K562 (cell line): ENCODE results near the gene MMP21. TPM values are rescaled to one million over a fixed set of nuclear protein-coding genes. Genes with fewer than 3 reads are reported as not detected.

Source experiments
- ATAC-seq: fragments of 200-7000 bp; cut with Tn5 transposase; 3 replicates; pipeline ENCODE4 v1.9.1; 2020; ENCODE audit warnings: moderate library complexity
- BruUV-seq: library from RNA; stranded (reverse); fragments of 400-500 nt; replicated peaks from 2 replicates; lab custom pipeline; 2021; lab: Mats Ljungman, UMichigan
- CTCF ChIA-PET: fragments of 300-600 bp; formaldehyde crosslinking; extraction: SDS; loops from one replicate; lab custom pipeline; 2021; ENCODE audit warnings: low intra/inter-chr PET ratio; lab: Yijun Ruan, JAX
- POLR2A ChIA-PET: fragments of 300-600, 350-650 bp; sonication (Branson Sonifier 250); formaldehyde crosslinking; extraction: SDS; loops from one replicate; lab custom pipeline; 2021; ENCODE audit warnings: antibody characterized with exemption, inconsistent platforms; lab: Yijun Ruan, JAX
- DNase-seq, 4 experiments: peaks; one replicate each; pipeline versions ENCODE4 v3.0.0 to v3.0.0-alpha.2; 2011 to 2018; ENCODE audit warnings: low spot score in 3 of 4, mixed read lengths in 3 of 4; ENCODE audit errors: extremely low read depth in 1 of 4
- FAIRE-seq: peaks from 2 replicates; lab custom pipeline; 2011; peaks lifted over from hg19 to GRCh38; lab: Jason Lieb, UNC
- H2AFZ ChIP-seq: 2 replicates; pipeline ENCODE4 v1.6.0; 2011; ENCODE audit warnings: low read depth, low read length, control low read depth, inconsistent platforms
- H3K27ac ChIP-seq: fragments of 200-600 bp; 3 replicates; pipeline ENCODE4 v1.8.0; 2011; ENCODE audit warnings: low read depth, mild to moderate bottlenecking, control low read depth, inconsistent platforms, low read length, moderate library complexity, mixed read lengths; ENCODE audit errors: extremely low read depth
- H3K27me3 ChIP-seq, 2 experiments: fragments of 300-600 bp in 1 of 2; 2 replicates in 1 of 2; 3 replicates in 1 of 2; pipeline versions ENCODE4 v1.6.0 to v1.8.0; 2011; ENCODE audit warnings: inconsistent platforms in 2 of 2, low read length in 2 of 2, mild to moderate bottlenecking in 1 of 2, mixed read lengths in 1 of 2, moderate library complexity in 1 of 2; ENCODE audit not compliant: control insufficient read depth in 2 of 2, insufficient read depth in 2 of 2
- H3K36me3 ChIP-seq: fragments of 300-600 bp; 3 replicates; pipeline ENCODE4 v1.8.0; 2011; ENCODE audit warnings: mild to moderate bottlenecking, low read length, inconsistent platforms; ENCODE audit not compliant: control insufficient read depth, insufficient read depth
- H3K4me1 ChIP-seq, 2 experiments: fragments of 200-600 bp in 1 of 2; replicated peaks in 1 of 2; 2 replicates in 1 of 2; 3 replicates in 1 of 2; pipeline versions ENCODE4 v1.5.1 to v1.8.0; 2011; ENCODE audit warnings: inconsistent platforms in 2 of 2, low read length in 2 of 2, mild to moderate bottlenecking in 1 of 2, mixed read lengths in 1 of 2, moderate library complexity in 1 of 2; ENCODE audit not compliant: control insufficient read depth in 2 of 2, insufficient read depth in 2 of 2
- H3K4me2 ChIP-seq: 2 replicates; pipeline ENCODE4 v1.6.1; 2011; ENCODE audit warnings: low read length, control low read depth, inconsistent platforms, mixed read lengths; ENCODE audit not compliant: insufficient read depth
- H3K4me3 ChIP-seq: fragments of 200-600 bp; sonication (generic), shearing (Covaris generic); 2 replicates; pipeline ENCODE4 v1.5.1; 2016; ENCODE audit warnings: control low read depth, inconsistent platforms
- H3K79me2 ChIP-seq: fragments of 200-600 bp; 3 replicates; pipeline ENCODE4 v1.8.0; 2011; ENCODE audit warnings: low read length, inconsistent platforms; ENCODE audit not compliant: control insufficient read depth, insufficient read depth
- H3K9ac ChIP-seq, 2 experiments: 2 replicates each; pipeline versions ENCODE4 v1.6.0 to v1.6.1; 2011; ENCODE audit warnings: low read depth in 2 of 2, low read length in 2 of 2, control low read depth in 1 of 2, inconsistent platforms in 1 of 2, mild to moderate bottlenecking in 1 of 2, mixed read lengths in 1 of 2; ENCODE audit not compliant: insufficient read depth in 1 of 2
- H3K9me1 ChIP-seq: one replicate; pipeline ENCODE4 v1.6.0; 2011; ENCODE audit warnings: inconsistent platforms, mild to moderate bottlenecking, low read length, moderate library complexity; ENCODE audit not compliant: control insufficient read depth, insufficient read depth
- H3K9me3 ChIP-seq: replicated peaks from 2 replicates; pipeline ENCODE4 v1.5.1; 2011; ENCODE audit warnings: low read depth, low read length, inconsistent platforms; ENCODE audit not compliant: control insufficient read depth, insufficient read depth
- H4K20me1 ChIP-seq: replicated peaks from 2 replicates; pipeline ENCODE4 v1.6.1; 2011; ENCODE audit warnings: low read length, inconsistent platforms, mixed read lengths; ENCODE audit not compliant: control insufficient read depth, insufficient read depth
- BHLHE40 ChIP-seq: IDR thresholded peaks from 2 replicates; pipeline ENCODE4 v1.6.1; 2011; ENCODE audit warnings: low read length, improper control_type of control experiment
- CBX2 ChIP-seq: fragments of 200-600 bp; sonication (generic); IDR thresholded peaks from one replicate; pipeline ENCODE4 v1.6.1; 2012; ENCODE audit warnings: mild to moderate bottlenecking, low read length, inconsistent platforms; ENCODE audit not compliant: insufficient read depth, poor library complexity, severe bottlenecking
- GTF2E2 ChIP-seq: fragments of 200-800 bp; sonication (Bioruptor generic); IDR thresholded peaks from 2 replicates; pipeline ENCODE4 v1.6.1; 2016; ENCODE audit warnings: missing genetic modification characterization, missing compliant biosample characterization
- HDAC2 ChIP-seq: fragments of 450-650 bp; IDR thresholded peaks from 2 replicates; pipeline ENCODE4 v1.6.1; 2016; ENCODE audit warnings: mild to moderate bottlenecking
- JUNB ChIP-seq: fragments of 450-650 bp; formaldehyde crosslinking; conservative IDR thresholded peaks from 2 replicates; pipeline ENCODE4 v1.4.0; 2020; ENCODE audit warnings: mild to moderate bottlenecking
- KAT8 ChIP-seq: fragments of 450-650 bp; IDR thresholded peaks from 2 replicates; pipeline ENCODE4 v1.6.1; 2016; ENCODE audit warnings: low read depth, mild to moderate bottlenecking
- NFE2 ChIP-seq: IDR thresholded peaks from 2 replicates; pipeline ENCODE4 v1.6.1; 2014; ENCODE audit warnings: antibody characterized with exemption, low read depth
- NFIC ChIP-seq: fragments of 450-650 bp; IDR thresholded peaks from 2 replicates; pipeline ENCODE4 v1.6.1; 2017; ENCODE audit warnings: mild to moderate bottlenecking, inconsistent platforms
- PHB2 ChIP-seq: fragments of 450-650 bp; IDR thresholded peaks from 2 replicates; pipeline ENCODE4 v1.6.1; 2017; ENCODE audit warnings: low read depth
- POLR2H ChIP-seq: IDR thresholded peaks from 2 replicates; pipeline ENCODE4 v1.6.1; 2016; ENCODE audit warnings: missing genetic modification characterization, low read depth, mild to moderate bottlenecking, control low read depth, missing compliant biosample characterization, moderate library complexity
- RFX1 ChIP-seq: fragments of 450-650 bp; IDR thresholded peaks from 2 replicates; pipeline ENCODE4 v1.6.1; 2016; ENCODE audit warnings: mild to moderate bottlenecking, moderate library complexity
- SMARCB1 ChIP-seq: IDR thresholded peaks from 2 replicates; pipeline ENCODE4 v1.6.1; 2011; ENCODE audit warnings: improper control_type of control experiment, low read depth; ENCODE audit not compliant: insufficient read length
- SREBF2 ChIP-seq: sonication (generic); formaldehyde crosslinking; IDR thresholded peaks from 2 replicates; pipeline ENCODE4 v1.4.0; 2020; ENCODE audit warnings: mild to moderate bottlenecking, missing genetic modification reagents
- TFAM ChIP-seq: fragments of 250-450 bp; sonication (Bioruptor Pico); conservative IDR thresholded peaks from 2 replicates; pipeline ENCODE4 v1.5.0; 2021; ENCODE audit warnings: mild to moderate bottlenecking, moderate library complexity
- ZBTB5 ChIP-seq: fragments of 450-650 bp; IDR thresholded peaks from 2 replicates; pipeline ENCODE4 v1.6.1; 2017; ENCODE audit warnings: antibody characterized with exemption
- ZEB2 ChIP-seq: fragments of 450-650 bp; IDR thresholded peaks from 2 replicates; pipeline ENCODE4 v1.6.1; 2016
- ZNF239 ChIP-seq: fragments of 250-450 bp; sonication (Bioruptor Pico); IDR thresholded peaks from 2 replicates; pipeline ENCODE4 v1.4.0; 2020; ENCODE audit warnings: mild to moderate bottlenecking
- ZNF384 ChIP-seq: IDR thresholded peaks from 2 replicates; pipeline ENCODE4 v1.6.1; 2012; ENCODE audit warnings: low read depth, low read length, improper control_type of control experiment
- ZNF589 ChIP-seq: fragments of 200-800 bp; sonication (Bioruptor generic); IDR thresholded peaks from 2 replicates; pipeline ENCODE4 v1.6.1; 2016; ENCODE audit warnings: low read depth, missing genetic modification characterization, missing compliant biosample characterization
- ZNF764 ChIP-seq: fragments of 250-450 bp; sonication (Bioruptor Pico); IDR thresholded peaks from 2 replicates; pipeline ENCODE4 v1.4.0; 2020; ENCODE audit warnings: low read depth, mild to moderate bottlenecking, moderate library complexity
- WGBS: fragments of 100-300 bp; shearing (Covaris generic); methylation state at CpG from one replicate; pipeline ENCODE4 v1.1.6; 2016; ENCODE audit warnings: low coverage, mixed read lengths; ENCODE audit not compliant: insufficient coverage; ENCODE audit errors: missing lambda C conversion rate; 5-methylcytosine and 5-hydroxymethylcytosine counted together
- in situ Hi-C: fragments of 300-500 bp; cut with MboI; formaldehyde crosslinking; loops from 4 replicates; pipeline ENCODE4 v1.15.0; 2018; ENCODE audit warnings: inconsistent platforms, mixed read lengths
- intact Hi-C: fragments of 100-400 bp; cut with micrococcal nuclease; formaldehyde crosslinking; loops from 2 replicates; pipeline ENCODE4 v1.14.2; 2022
- polyA plus RNA-seq, 8 experiments: library from polyadenylated mRNA; depleted of rRNA in 4 of 8; stranded (reverse) in 5 of 8; unstranded in 3 of 8; fragments of >200 nt; fragmentation: Nextera tagmentation in 2 of 8; fragmentation: Illumina TruSeq in 1 of 8; extraction: Ambion mirVana in 2 of 8; extraction: Trizol in 1 of 8; gene quantifications; 2 replicates each; pipeline versions ENCODE4 v1.2.1 to v1.2.3, GENCODE V29; 2011 to 2014; ENCODE audit warnings: inconsistent platforms in 1 of 8, missing spikeins in 1 of 8
- total RNA-seq, 7 experiments: library from RNA; depleted of rRNA in 6 of 7; stranded (reverse); fragments of >200 nt in 6 of 7; fragmentation: Illumina TruSeq in 2 of 7; extraction: Trizol in 2 of 7; gene quantifications; 2 replicates each; pipeline versions ENCODE4 v1.2.1 to v1.2.3, GENCODE V29; 2011 to 2021; ENCODE audit warnings: low replicate concordance in 1 of 7

MMP21 gene
- total and polyA plus RNA-seq, 9 of the 15 experiments (the other 6 are each of a cell fraction or from before 2014, with no cell fraction given): not detected

GRCh38 chr10:125762692-125763648, 12.7 kb downstream of the MMP21 start:
- Histone ChIP-seq H4K20me1 (no peaks in the 10 kb centered on the region), H3K79me2 (no peaks in the 10 kb centered on the region), H3K27ac (no peak overlapping the region), H3K4me2 (no peak overlapping the region), H3K9me3 (no peaks in the 10 kb centered on the region), H3K9me1 (no peaks in the 10 kb centered on the region), H3K36me3 (peaks cover 56% of the 10 kb centered on the region; the same call in 2 of the 3 replicates), H2AFZ (no peak overlapping the region), H3K9ac (no peak overlapping the region), H3K4me3 (no peak overlapping the region), H3K27me3 (no peaks in the 10 kb centered on the region), H3K4me1 (no peaks in the 10 kb centered on the region)
- ChIA-PET POLR2A (no interaction called here), CTCF (interaction anchor here (0.5 to 0.6 kb wide), 2 partner anchors 21 to 407 kb away, joined by 3 to 8 read pairs; no protein-coding TSS in a partner anchor)
- intact Hi-C loops (no loop called here), in situ Hi-C loops (no loop called here)
- no TSS peak for BruUV-seq
- ATAC-seq (no peak), DNase-seq (no peak), FAIRE-seq (no peak)
- TF ChIP-seq POLR2H (tag): no peak
- no peak for TF ChIP-seq NFIC
- TF ChIP-seq HDAC2: no peak
- TF ChIP-seq ZNF589 (CRISPR knock-in tag): no peak
- no peak for TF ChIP-seq GTF2E2 (tag)
- no peak for TF ChIP-seq SMARCB1
- TF ChIP-seq TFAM (CRISPR knock-in tag): no peak
- TF ChIP-seq CBX2: no peak
- TF ChIP-seq ZNF239: no peak
- TF ChIP-seq ZEB2: no peak
- no peak for TF ChIP-seq ZNF384
- TF ChIP-seq ZNF764 (CRISPR knock-in tag): no peak
- TF ChIP-seq ZBTB5: no peak
- TF ChIP-seq KAT8: no peak
- TF ChIP-seq NFE2: no peak
- TF ChIP-seq BHLHE40: no peak
- no peak for TF ChIP-seq SREBF2
- no peak for TF ChIP-seq JUNB (CRISPR knock-in tag)
- TF ChIP-seq PHB2: no peak
- no peak for TF ChIP-seq RFX1
- 94% methylated on average over 15 of the region's 24 CpGs for WGBS
